Fibroblast of lung (primary cell): Measurements from ENCODE around the gene TCTN3. TPM values are rescaled to one million over a fixed set of nuclear protein-coding genes. Genes with fewer than 3 reads are reported as not detected.

Source experiments
- DNase-seq, 2 donors: peaks; one replicate each; pipeline versions ENCODE4 v3.0.0 to v3.0.0-alpha.2; 2010; ENCODE audit warnings: low read depth in 2 of 2
- H2AFZ ChIP-seq: 2 replicates; pipeline ENCODE4 v1.5.1; 2012; ENCODE audit warnings: low read length, control low read depth, inconsistent platforms
- H3K27ac ChIP-seq: 2 replicates; pipeline ENCODE4 v1.5.1; 2011; ENCODE audit warnings: low read length, control low read depth; ENCODE audit not compliant: insufficient read depth
- H3K27me3 ChIP-seq: 2 replicates; pipeline ENCODE4 v1.5.1; 2011; ENCODE audit warnings: mild to moderate bottlenecking, low read length; ENCODE audit not compliant: control insufficient read depth, insufficient read depth
- H3K36me3 ChIP-seq: 2 replicates; pipeline ENCODE4 v1.5.1; 2011; ENCODE audit warnings: low read length; ENCODE audit not compliant: control insufficient read depth, insufficient read depth
- H3K4me1 ChIP-seq: 2 replicates; pipeline ENCODE4 v1.5.1; 2011; ENCODE audit warnings: low read length; ENCODE audit not compliant: control insufficient read depth, insufficient read depth; ENCODE audit errors: extremely low read depth
- H3K4me2 ChIP-seq: 2 replicates; pipeline ENCODE4 v1.5.1; 2011; ENCODE audit warnings: low read length, control low read depth; ENCODE audit not compliant: insufficient read depth; ENCODE audit errors: extremely low read depth
- H3K4me3 ChIP-seq, 4 experiments: fragments of 200-600 bp in 1 of 4; sonication (generic) in 1 of 4; replicated peaks in 1 of 4; 2 replicates each; pipeline ENCODE4 v1.5.1; 2011 to 2016; ENCODE audit warnings: low read length in 4 of 4, low read depth in 3 of 4, mild to moderate bottlenecking in 3 of 4, control low read depth in 2 of 4, inconsistent platforms in 1 of 4, mixed read lengths in 1 of 4; ENCODE audit not compliant: insufficient read depth in 1 of 4; ENCODE audit errors: control extremely low read depth in 1 of 4
- H3K79me2 ChIP-seq: 2 replicates; pipeline ENCODE4 v1.5.1; 2012; ENCODE audit warnings: mild to moderate bottlenecking, low read length, inconsistent platforms; ENCODE audit not compliant: control insufficient read depth, insufficient read depth
- H3K9ac ChIP-seq: 2 replicates; pipeline ENCODE4 v1.5.1; 2011; ENCODE audit warnings: mild to moderate bottlenecking, low read length, control low read depth; ENCODE audit not compliant: insufficient read depth
- H3K9me3 ChIP-seq: 2 replicates; pipeline ENCODE4 v1.5.1; 2012; ENCODE audit warnings: low read depth, low read length; ENCODE audit not compliant: control insufficient read depth, insufficient read depth
- H4K20me1 ChIP-seq: 2 replicates; pipeline ENCODE4 v1.5.1; 2011; ENCODE audit warnings: low read length; ENCODE audit not compliant: control insufficient read depth, insufficient read depth; ENCODE audit errors: extremely low read depth
- CTCF ChIP-seq, 2 donors: IDR thresholded peaks in 1 of 2; conservative IDR thresholded peaks in 1 of 2; 1 replicate in 1 of 2; 2 replicates in 1 of 2; pipeline ENCODE4 v1.5.1; 2011 to 2012; ENCODE audit warnings: low read length in 2 of 2, control low read depth in 1 of 2, inconsistent platforms in 1 of 2, low read depth in 1 of 2, mild to moderate bottlenecking in 1 of 2
- EZH2 ChIP-seq: IDR thresholded peaks from 2 replicates; pipeline ENCODE4 v1.5.1; 2012; ENCODE audit warnings: low read length, control low read depth, mild to moderate bottlenecking; ENCODE audit errors: missing control alignments
- polyA plus RNA-seq, 2 donors: library from polyadenylated mRNA; depleted of rRNA in 1 of 2; stranded (reverse) in 1 of 2; unstranded in 1 of 2; fragments of >200 nt; gene quantifications; 2 replicates each; pipeline ENCODE4 v1.2.1, GENCODE V29; 2011 to 2012; ENCODE audit warnings: missing spikeins in 1 of 2
- total RNA-seq: library from RNA; depleted of rRNA; stranded (reverse); fragments of >200 nt; gene quantifications from 2 replicates; pipeline ENCODE4 v1.2.1, GENCODE V29; 2014

The TCTN3 gene
- total and polyA plus RNA-seq, 2 donors (not counting 1 experiment from before 2014, with no cell fraction given) = 42.8 to 50.1 TPM

- H3K36me3 ChIP-seq = no peaks in the 10 kb centered on the region
- DNase-seq = no peak
- no peak overlapping the region for H3K27ac ChIP-seq
- H3K9ac ChIP-seq = no peak overlapping the region
- no peak overlapping the region for H3K4me2 ChIP-seq
- no peak overlapping the region for H2AFZ ChIP-seq
- H3K9me3 ChIP-seq = no peaks in the 10 kb centered on the region
- H3K27me3 ChIP-seq = no peaks in the 10 kb centered on the region
- H3K4me1 ChIP-seq = no peaks in the 10 kb centered on the region
- no peaks in the 10 kb centered on the region for H3K79me2 ChIP-seq
- no peaks in the 10 kb centered on the region for H4K20me1 ChIP-seq
- H3K4me3 ChIP-seq = no peak overlapping the region
- TF ChIP-seq EZH2 = no peak
Observed at GRCh38 chr10:95706990-95707389, 13.3 kb upstream of the TCTN3 start.

- no peaks in the 10 kb centered on the region for H3K27me3 ChIP-seq
- no peaks in the 10 kb centered on the region for H3K36me3 ChIP-seq
- TF ChIP-seq CTCF (conservative IDR thresholded peaks at IDR 0.05 in 1 of 2, IDR thresholded peaks at IDR 0.05 in 1 of 2; ENCODE audit: low read depth in 1 of 2, low read length in 2 of 2) (no peak), EZH2 (no peak)
- H3K4me2 ChIP-seq = no peak overlapping the region
- H3K9me3 ChIP-seq = no peaks in the 10 kb centered on the region
- H3K79me2 ChIP-seq = no peaks in the 10 kb centered on the region
- H3K4me3 ChIP-seq = no peak overlapping the region
- H3K4me1 ChIP-seq = no peaks in the 10 kb centered on the region
- DNase-seq = no peak
- no peak overlapping the region for H3K9ac ChIP-seq
- no peaks in the 10 kb centered on the region for H4K20me1 ChIP-seq
- no peak overlapping the region for H3K27ac ChIP-seq
- no peak overlapping the region for H2AFZ ChIP-seq
Observed at GRCh38 chr10:95706573-95706972, 12.8 kb upstream of the TCTN3 start.

DNA sequence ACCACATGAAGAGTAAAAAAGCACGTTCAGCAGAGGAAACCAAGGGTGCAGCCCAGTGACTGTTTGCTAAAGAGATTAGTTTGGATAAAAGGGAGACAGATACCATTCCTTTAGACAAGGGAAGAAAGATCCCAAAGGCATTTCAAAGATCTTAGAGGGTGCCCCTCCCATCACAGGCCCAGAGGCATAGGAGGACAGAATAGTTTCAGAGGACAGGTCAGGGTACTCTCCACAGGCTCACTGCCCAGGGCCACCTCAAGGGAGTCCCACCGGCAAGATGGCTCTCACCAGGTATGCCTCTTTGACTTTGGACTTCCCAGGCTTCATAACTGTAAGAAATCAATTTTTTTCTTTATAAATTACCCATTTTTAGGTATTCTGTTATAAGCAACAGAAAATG is 4.7 kb upstream of the TCTN3 start:
- Histone ChIP-seq H3K4me1 (no peaks in the 10 kb centered on the region), H3K79me2 (no peaks in the 10 kb centered on the region), H3K4me2 (no peak overlapping the region), H2AFZ (no peak overlapping the region), H3K27ac (no peak overlapping the region), H3K9me3 (no peaks in the 10 kb centered on the region), H3K27me3 (no peaks in the 10 kb centered on the region), H3K9ac (no peak overlapping the region), H3K4me3 (no peak overlapping the region), H3K36me3 (no peaks in the 10 kb centered on the region), H4K20me1 (no peaks in the 10 kb centered on the region)
- no peak for DNase-seq
- no peak for TF ChIP-seq EZH2
- TF ChIP-seq CTCF (conservative IDR thresholded peaks at IDR 0.05 in 1 of 2, IDR thresholded peaks at IDR 0.05 in 1 of 2; ENCODE audit: low read depth in 1 of 2, low read length in 2 of 2) = no peak
